ENCODE data around the gene MOB3A. TPM values are rescaled to one million over a fixed set of nuclear protein-coding genes. Genes with fewer than 3 reads are reported as not detected.
"Not testable (repeated sequence)": the region's sequence is repeated elsewhere in the genome, so short reads cannot be mapped to it uniquely, and the experiment has no call there.

The MOB3A gene
- total RNA-seq, 8 experiments from 2014 or later: 7.2 to 16.3 (median 10.0) TPM

DNA sequence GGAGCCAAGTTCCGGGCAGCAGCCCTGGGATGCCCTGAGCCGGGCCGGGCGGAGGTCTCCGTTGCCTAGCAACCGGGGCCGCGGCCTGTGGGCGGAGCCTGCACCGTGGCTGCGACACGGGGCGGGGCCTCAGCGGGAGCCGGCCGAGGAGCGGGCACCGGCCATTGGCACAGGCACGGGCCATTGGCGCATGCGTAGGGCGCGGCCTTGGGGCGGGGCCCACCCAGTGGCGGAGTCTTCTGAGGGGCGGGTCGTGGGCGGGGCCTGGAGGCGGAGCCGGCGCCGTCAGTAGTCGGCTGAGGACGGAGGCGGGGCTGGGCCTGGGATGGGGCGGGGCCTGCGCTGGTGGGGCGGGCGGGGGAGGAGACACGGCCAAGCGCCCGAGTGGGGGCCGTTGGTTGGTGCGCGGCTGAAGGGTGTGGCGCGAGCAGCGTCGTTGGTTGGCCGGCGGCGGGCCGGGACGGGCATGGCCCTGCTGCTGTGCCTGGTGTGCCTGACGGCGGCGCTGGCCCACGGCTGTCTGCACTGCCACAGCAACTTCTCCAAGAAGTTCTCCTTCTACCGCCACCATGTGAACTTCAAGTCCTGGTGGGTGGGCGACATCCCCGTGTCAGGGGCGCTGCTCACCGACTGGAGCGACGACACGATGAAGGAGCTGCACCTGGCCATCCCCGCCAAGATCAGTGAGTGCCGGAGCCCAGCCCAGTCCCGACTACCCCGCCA lies 515 bp upstream of the MOB3A start, which contains the start of gene IZUMO4:
Gene IZUMO4, plus strand, starts transcription at position 436 of the 723 bp plus-strand sequence. Its CDS starts 31 bp downstream, at position 467.
- ATAC-seq (replicated peaks in 6 of 8): peak; percentile 78 to 89 (median 84)
- peak within 1 kb of the TSS; percentile 48 to 77 (median 75) for H3K4me3 ChIP-seq
- 0% methylated on average over 7 of the region's 70 CpGs; no CpG with 5 or more reads in 9 of the 10 experiments for WGBS, 10 experiments
- in situ Hi-C loops (cut with MboI; ENCODE audit: low pct_unique_long_range_greater_than_20kb in 2 of 9, low sequenced_read_pairs in 9 of 9, unreplicated experiment in 9 of 9): no loop called here
- H3K4me1 ChIP-seq (replicated peaks in 1 of 2): peaks cover 8 to 10% of the 10 kb centered on the region in 2 donors
- H3K27ac ChIP-seq: peak within 1 kb of the TSS; percentile 87 to 92

DNA sequence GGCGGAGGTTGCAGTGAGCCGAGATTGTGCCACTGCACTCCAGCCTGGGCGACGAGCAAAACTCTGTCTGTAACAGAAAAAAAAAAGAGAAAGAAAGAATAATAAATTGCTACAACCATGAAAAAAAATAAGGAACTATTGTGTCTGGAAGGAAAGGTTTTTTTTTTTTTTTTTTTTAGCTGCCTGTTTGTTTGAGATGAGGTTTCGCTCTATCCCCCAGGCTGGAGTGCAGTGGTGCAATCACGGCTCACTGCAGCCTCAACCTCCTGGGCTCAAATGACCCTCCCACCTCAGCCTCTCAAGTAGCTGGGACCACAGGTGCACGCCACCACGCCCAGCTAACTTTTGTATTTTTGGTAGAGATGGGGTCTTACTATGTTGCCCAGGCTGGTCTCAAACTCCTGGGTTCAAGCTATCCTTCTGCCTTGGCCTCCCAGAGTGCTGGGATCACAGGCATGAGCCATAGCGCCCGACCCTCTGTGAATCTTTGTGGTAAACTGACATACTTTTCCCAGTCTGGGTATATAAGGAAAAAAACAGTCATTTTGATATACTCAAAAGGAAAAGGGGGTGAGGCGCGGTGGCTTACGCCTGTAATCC lies 4.1 kb downstream of the MOB3A start:
- WGBS, 10 experiments: 91 to 100% (median 100%) methylated on average over 2 to 10 of the region's 13 CpGs; no CpG with 5 or more reads in 3 of the 10 experiments
- H3K27ac ChIP-seq; in situ Hi-C loops (cut with MboI; ENCODE audit: low pct_unique_long_range_greater_than_20kb in 2 of 9, low sequenced_read_pairs in 9 of 9, unreplicated experiment in 9 of 9); H3K4me3 ChIP-seq; ATAC-seq (replicated peaks in 6 of 8): not testable (repeated sequence)
- H3K4me1 ChIP-seq (replicated peaks in 1 of 2): peaks cover 6 to 10% of the 10 kb centered on the region in 2 donors

DNA sequence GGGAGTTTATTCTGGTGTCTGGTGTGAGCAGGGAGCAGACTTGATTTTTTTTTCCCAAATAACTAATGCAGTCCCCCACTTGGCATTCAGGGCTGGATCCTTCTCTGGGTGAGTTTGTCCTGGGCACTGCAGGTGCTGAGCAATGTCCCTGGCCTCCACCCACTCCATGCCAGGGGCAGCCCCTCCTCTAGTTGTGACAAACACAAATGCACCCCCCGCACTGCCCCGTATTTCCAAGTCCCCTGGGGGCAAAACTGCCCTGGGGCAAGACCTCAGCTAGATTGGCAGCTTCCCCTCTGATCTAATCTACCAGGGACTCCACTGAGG lies 6.4 kb downstream of the MOB3A start:
- Histone ChIP-seq H3K27ac (no peak overlapping the region), H3K4me3 (no peak overlapping the region), H3K4me1 (replicated peaks in 1 of 2) (peaks cover 2 to 4% of the 10 kb centered on the region in 2 donors)
- WGBS, 10 experiments: 60% methylated on average over 1 of the region's 2 CpGs; no CpG with 5 or more reads in 9 of the 10 experiments
- ATAC-seq (replicated peaks in 6 of 8): no peak
- in situ Hi-C loops (cut with MboI; ENCODE audit: low pct_unique_long_range_greater_than_20kb in 2 of 9, low sequenced_read_pairs in 9 of 9, unreplicated experiment in 9 of 9): no loop called here

DNA sequence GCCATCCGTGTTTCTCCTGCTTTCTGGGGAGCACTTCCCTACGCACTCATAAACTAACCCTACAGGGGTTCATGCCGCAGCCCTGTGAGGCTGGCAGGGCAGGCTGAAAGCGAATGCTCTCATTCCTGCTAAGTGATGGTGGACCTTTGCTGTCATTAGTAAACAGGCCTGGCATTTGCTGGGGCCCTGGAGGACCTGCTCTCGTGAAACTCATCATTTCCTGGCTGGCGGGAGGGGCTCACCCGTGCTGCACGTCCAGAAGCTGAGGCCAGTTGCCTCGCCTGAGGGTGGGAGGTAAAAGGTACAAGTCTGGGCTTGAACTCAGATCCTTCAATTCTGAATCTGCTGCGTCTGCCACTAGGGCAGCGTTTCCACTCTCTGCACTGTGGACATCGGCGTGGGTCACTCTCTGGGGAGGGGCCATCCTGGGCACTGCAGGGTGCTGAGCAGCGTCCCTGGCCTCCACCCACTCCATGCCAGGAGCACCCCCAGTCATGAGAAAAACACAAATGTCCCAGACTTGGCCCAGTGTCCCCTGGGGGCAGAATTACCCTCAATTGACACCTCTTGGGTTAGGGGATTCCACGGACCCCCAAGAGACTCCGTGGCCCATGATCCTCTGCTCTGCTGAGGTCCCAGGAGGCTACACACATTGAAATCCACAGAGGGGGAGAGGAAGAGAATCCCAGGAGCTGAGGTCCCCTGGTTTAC lies 7.0 kb downstream of the MOB3A start:
- Histone ChIP-seq H3K4me3 (no peak overlapping the region), H3K27ac (no peak overlapping the region), H3K4me1 (replicated peaks in 1 of 2) (no peaks in the 10 kb centered on the region)
- 64 to 100% (median 74%) methylated on average over 2 to 12 of the region's 16 CpGs; no CpG with 5 or more reads in 3 of the 10 experiments for WGBS, 10 experiments
- peak in 4 of 8 experiments; percentile 22 to 43 (median 24) for ATAC-seq (replicated peaks in 6 of 8)
- in situ Hi-C loops (cut with MboI; ENCODE audit: low pct_unique_long_range_greater_than_20kb in 2 of 9, low sequenced_read_pairs in 9 of 9, unreplicated experiment in 9 of 9): no loop called here

DNA sequence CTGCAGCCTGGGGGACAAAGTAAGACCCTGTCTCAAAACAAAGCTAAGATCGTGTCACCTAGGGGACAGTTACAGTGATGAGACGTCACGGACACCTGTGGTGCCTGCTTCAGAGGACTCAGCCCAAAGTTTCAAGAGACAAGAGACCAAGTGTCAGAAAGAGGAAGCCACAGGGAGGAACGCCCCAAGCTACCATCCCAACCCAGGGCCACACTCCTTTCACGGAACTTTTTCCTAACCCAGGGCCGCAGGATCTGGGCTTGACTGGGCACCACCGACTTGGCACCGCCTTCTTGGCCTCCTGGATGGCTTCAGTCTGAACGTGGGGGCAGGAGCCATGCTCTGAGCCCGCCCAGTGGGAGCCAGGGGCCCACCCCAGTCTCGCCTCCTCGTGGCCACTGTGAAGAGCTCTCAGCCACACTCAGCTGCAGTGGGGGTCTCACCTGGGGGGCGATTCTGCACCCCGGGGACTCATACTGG lies 8.5 kb downstream of the MOB3A start:
- H3K4me3 ChIP-seq: no peak overlapping the region
- WGBS, 10 experiments: 83 to 100% (median 84%) methylated on average over 1 to 5 of the region's 14 CpGs; no CpG with 5 or more reads in 6 of the 10 experiments
- in situ Hi-C loops (cut with MboI; ENCODE audit: low pct_unique_long_range_greater_than_20kb in 2 of 9, low sequenced_read_pairs in 9 of 9, unreplicated experiment in 9 of 9): no loop called here
- no peaks in the 10 kb centered on the region for H3K4me1 ChIP-seq (replicated peaks in 1 of 2)
- H3K27ac ChIP-seq: no peak overlapping the region
- peak in 1 of 8 experiments; percentile 8 for ATAC-seq (replicated peaks in 6 of 8)

DNA sequence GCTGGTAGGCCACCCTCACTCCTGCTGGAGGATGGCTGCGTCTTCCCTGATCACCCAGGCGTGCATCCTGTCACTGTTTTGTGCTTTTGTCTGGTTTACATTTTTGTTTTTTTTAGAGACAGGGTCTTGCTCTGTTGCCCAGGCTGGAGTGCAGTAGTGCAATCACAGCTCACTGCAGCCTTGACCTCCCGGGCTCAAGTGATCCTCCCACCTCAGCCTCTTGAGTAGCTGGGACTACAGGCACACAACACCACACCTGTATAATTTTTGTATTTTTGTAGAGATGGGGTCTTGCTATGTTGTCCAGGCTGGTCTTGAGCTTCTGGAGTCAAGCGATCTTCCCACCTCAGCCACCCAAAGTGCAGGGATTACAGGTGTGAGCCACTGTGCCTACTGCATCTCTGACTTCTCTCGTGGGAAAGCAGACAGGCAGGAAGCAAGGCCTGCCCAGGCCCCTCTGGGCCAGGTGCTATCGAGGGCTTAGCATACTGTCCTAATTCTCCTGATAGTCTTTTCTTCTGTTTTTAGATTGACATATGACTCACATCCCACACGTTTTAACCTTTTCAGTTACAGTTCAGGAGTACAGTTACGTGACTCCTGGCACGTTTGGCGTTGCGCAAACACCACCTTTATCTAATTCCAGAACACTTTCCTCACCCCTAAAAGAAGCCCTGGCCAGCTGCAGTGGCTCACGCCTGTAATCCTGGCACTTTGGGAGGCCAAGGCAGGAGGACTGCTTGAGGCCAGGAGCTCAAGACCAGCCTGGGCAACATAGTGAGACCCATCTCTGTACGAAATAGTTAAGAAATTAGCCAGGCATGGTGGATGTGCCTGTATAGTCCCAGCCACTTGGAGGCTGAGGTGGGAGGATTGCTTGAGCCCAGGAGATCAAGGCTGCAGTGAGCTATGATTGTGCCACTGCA lies 9.2 kb downstream of the MOB3A start:
- H3K4me1 ChIP-seq (replicated peaks in 1 of 2); H3K4me3 ChIP-seq; in situ Hi-C loops (cut with MboI; ENCODE audit: low pct_unique_long_range_greater_than_20kb in 2 of 9, low sequenced_read_pairs in 9 of 9, unreplicated experiment in 9 of 9); H3K27ac ChIP-seq; ATAC-seq (replicated peaks in 6 of 8): not testable (repeated sequence)
- WGBS, 10 experiments: 73 to 100% (median 92%) methylated on average over 1 to 10 of the region's 13 CpGs; no CpG with 5 or more reads in 1 of the 10 experiments

DNA sequence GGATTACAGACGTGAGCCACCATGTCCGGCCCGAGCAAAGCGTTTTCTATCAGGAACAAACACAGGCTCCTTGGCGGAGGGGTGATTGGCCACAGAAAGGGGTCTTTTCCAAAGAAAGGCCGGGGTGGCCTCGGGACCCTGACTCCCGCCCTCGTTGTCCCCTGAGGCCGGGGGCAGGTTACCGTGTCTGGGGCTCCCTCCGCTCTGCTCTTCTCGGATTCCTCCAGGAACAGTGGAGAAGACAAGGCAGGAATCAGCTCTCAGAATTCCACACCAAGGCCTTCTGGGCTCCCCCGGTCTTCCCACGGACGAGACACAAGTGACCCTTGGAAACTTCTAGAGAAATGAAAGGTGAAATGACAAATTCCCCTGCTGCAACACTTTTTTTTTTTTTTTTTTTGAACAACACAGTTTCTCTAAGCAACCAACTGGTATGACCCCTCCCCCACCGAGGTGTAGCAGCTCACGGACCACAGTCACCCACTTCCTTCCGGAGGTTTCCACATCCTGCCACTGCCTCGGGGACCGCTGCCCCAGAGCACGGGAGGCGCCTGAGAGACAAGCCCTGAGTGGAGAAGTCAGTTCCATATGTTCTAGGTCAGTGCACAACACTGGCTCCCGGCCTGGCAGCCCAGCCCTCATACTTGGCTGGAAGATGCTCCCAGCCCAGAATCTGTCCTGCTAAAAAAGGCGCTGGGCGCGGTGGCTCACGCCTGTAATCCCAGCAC lies 11.0 kb downstream of the MOB3A start:
- in situ Hi-C loops (cut with MboI; ENCODE audit: low pct_unique_long_range_greater_than_20kb in 2 of 9, low sequenced_read_pairs in 9 of 9, unreplicated experiment in 9 of 9): no loop called here
- peak in 3 of 8 experiments; percentile 27 to 92 (median 91) for ATAC-seq (replicated peaks in 6 of 8)
- Histone ChIP-seq H3K4me3 (no peak overlapping the region), H3K4me1 (replicated peaks in 1 of 2) (no peaks in the 10 kb centered on the region), H3K27ac (no peak overlapping the region)
- whole genome bisulfite sequencing, 10 experiments: 39 to 100% (median 92%) methylated on average over 2 to 21 of the region's 28 CpGs; no CpG with 5 or more reads in 3 of the 10 experiments

DNA sequence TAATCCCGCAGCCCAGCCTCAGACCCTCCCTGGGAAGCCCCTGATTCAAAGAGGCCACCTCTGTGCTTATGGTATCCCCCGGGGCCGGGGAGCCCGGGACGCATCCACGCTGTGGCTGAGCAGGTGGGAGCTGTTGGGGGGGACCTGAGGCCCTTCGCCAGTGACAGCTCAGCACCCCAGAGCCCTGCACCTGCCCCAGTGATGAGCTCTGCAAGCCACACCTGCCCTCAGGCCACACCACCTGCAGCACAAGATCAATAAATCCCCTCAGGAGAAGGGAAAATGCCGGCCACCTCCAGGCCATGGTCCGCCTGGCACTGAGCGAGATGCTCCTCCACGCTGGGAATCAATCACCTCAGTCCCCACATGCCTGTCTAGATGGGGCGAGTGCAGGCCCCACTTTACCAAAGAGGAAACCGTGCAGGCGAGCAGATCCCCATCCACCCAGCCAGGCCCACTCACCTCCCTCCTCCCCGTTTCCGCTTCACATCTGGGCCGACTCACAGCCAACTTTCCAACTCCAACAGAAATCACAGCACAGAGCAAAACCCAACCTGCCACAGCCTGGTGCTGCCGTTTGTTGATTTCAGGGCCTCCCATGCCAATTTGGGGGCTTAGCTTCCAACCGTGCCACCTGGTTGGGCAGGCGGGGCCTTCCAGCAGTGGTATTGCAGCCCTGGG lies 12.8 kb downstream of the MOB3A start:
- 91 to 100% (median 97%) methylated on average over 1 to 7 of the region's 20 CpGs; no CpG with 5 or more reads in 4 of the 10 experiments for whole genome bisulfite sequencing, 10 experiments
- Histone ChIP-seq H3K4me3 (no peak overlapping the region), H3K27ac (no peak overlapping the region), H3K4me1 (replicated peaks in 1 of 2) (no peaks in the 10 kb centered on the region)
- in situ Hi-C loops (cut with MboI; ENCODE audit: low pct_unique_long_range_greater_than_20kb in 2 of 9, low sequenced_read_pairs in 9 of 9, unreplicated experiment in 9 of 9): no loop called here
- peak in 1 of 8 experiments; percentile 18 for ATAC-seq (replicated peaks in 6 of 8)

DNA sequence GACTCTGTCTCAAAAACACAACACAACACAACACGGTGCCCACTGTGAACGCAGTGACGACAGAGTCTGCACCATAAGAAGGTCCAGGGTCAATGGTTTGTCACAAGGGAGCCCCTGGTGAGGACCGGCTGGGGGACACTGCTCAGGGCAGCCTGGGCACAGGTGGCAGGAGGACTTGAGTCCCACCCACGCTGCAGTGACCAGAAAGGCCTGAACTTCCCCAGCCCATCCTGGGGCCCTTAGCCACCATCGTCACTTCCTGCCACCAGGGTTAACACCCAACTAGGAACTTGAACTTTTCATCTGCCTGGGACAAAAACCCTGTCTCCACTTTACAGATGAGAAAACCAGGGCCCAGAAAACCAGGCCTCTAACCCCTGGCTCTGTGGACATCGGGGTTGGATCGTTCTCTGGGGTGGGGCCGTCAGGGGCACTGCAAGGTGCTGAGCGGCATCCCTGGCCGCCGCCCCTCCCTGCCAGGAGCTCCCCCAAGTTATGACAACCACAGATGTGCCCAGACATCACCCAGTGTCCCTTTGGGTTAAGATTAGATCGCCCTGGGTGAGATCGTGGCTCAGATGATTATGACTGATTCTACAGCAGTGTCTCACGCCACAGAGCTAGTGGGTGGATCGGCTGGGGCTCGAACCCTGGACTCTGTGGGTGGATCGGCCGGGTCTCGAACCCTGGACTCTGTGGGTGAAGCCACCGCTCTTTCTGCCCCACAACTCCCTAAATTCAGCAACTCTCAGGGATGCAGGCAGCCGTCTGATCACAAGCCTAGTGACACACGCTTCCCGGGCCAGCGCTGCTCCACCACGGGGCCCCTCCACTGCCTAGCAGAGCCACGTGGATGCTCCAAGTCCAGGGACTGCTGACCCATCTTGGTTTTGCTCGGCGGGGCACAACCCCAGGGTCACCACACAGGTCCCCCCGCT lies 14.0 kb downstream of the MOB3A start:
- in situ Hi-C loops (cut with MboI; ENCODE audit: low pct_unique_long_range_greater_than_20kb in 2 of 9, low sequenced_read_pairs in 9 of 9, unreplicated experiment in 9 of 9): no loop called here

DNA sequence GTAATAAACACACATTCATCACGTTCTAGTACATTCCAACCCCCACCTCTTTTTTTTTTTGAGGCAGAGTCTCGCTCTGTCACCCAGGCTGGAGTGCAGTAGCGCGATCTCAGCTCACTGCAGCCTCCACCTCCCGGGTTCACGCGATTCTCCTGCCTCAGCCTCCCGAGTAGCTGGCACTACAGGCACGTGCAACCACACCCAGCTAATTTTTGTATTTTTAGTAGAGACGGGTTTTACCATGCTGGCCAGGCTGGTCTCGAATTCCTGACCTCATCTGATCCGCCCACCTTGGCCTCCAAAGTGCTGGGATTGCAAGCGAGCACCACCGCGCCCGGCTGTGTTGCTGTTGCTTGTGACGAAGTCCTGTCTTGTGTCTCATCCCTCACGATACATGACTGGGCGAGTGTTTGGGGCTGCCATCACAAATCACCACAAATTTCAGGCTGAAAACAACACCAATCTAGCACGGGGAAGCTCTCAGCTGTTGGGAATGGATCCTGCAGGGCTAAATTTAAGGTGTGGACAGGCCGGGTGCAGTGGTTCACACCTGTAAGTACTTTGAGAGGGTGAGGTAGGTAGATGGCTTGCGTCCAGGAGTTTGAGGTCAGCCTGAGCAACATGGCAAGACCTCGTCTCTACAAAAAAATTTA lies 15.7 kb downstream of the MOB3A start:
- H3K4me1 ChIP-seq (replicated peaks in 1 of 2): no peaks in the 10 kb centered on the region
- in situ Hi-C loops (cut with MboI; ENCODE audit: low pct_unique_long_range_greater_than_20kb in 2 of 9, low sequenced_read_pairs in 9 of 9, unreplicated experiment in 9 of 9): no loop called here
- H3K27ac ChIP-seq: no peak overlapping the region
- WGBS, 10 experiments: 72 to 96% (median 92%) methylated on average over 3 to 15 of the region's 23 CpGs; no CpG with 5 or more reads in 3 of the 10 experiments
- ATAC-seq (replicated peaks in 6 of 8): no peak
- no peak overlapping the region for H3K4me3 ChIP-seq

More for the DNA sequence above, 14.0 kb downstream of the MOB3A start:
- Histone ChIP-seq H3K4me3 (no peak overlapping the region), H3K4me1 (replicated peaks in 1 of 2) (no peaks in the 10 kb centered on the region), H3K27ac (no peak overlapping the region)
- ATAC-seq (replicated peaks in 6 of 8): no peak
- 60 to 100% (median 90%) methylated on average over 1 to 10 of the region's 30 CpGs; no CpG with 5 or more reads in 5 of the 10 experiments for WGBS, 10 experiments

Data from motor neuron (in vitro differentiated cells).